ENCODE results near the gene LY6G6C. TPM values are rescaled to one million over a fixed set of nuclear protein-coding genes. Genes with fewer than 3 reads are reported as not detected.

LY6G6C gene
- total RNA-seq, 1 donor: not detected

DNA sequence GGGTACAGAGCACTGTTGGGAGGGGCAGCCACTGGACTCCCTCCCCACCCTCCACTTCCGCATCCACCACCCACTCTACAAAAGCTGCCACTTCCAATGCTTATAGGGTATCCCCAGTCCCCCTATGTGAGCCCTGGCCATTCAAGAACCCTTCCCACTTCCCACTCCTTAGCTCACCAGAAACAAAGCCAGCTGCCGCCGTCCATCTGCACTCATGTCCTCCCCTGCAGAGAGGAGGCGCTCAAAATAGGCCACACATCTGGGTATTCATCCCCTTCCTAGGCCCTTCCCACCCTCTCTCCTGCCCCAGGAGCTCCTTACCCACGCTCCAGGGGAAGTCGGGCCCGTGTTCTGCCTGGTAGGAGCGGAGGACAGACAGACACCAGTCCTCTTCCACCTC lies 34.2 kb downstream of the LY6G6C start:
- Histone ChIP-seq H3K4me3 (ENCODE audit: insufficient read depth, low read length) (no peak overlapping the region), H4K20me1 (ENCODE audit: insufficient read depth, low read length) (peaks cover 5% of the 10 kb centered on the region), H2AFZ (ENCODE audit: low read length) (no peak overlapping the region), H3K27me3 (ENCODE audit: insufficient read depth, low read length) (no peaks in the 10 kb centered on the region), H3K79me2 (ENCODE audit: insufficient read depth, low read length) (no peaks in the 10 kb centered on the region), H3K36me3 (ENCODE audit: insufficient read depth, low read length) (peaks cover 60% of the 10 kb centered on the region), H3K4me1 (ENCODE audit: insufficient read depth, low read length) (no peaks in the 10 kb centered on the region), H3K9me3 (ENCODE audit: low read depth, low read length) (no peaks in the 10 kb centered on the region), H3K27ac (ENCODE audit: low read depth, low read length) (no peak overlapping the region), H3K4me2 (ENCODE audit: insufficient read depth, low read length) (no peak overlapping the region)
- no peak for DNase-seq (ENCODE audit: insufficient read length, low spot score, missing footprints)
- TF ChIP-seq, protein P1, sequence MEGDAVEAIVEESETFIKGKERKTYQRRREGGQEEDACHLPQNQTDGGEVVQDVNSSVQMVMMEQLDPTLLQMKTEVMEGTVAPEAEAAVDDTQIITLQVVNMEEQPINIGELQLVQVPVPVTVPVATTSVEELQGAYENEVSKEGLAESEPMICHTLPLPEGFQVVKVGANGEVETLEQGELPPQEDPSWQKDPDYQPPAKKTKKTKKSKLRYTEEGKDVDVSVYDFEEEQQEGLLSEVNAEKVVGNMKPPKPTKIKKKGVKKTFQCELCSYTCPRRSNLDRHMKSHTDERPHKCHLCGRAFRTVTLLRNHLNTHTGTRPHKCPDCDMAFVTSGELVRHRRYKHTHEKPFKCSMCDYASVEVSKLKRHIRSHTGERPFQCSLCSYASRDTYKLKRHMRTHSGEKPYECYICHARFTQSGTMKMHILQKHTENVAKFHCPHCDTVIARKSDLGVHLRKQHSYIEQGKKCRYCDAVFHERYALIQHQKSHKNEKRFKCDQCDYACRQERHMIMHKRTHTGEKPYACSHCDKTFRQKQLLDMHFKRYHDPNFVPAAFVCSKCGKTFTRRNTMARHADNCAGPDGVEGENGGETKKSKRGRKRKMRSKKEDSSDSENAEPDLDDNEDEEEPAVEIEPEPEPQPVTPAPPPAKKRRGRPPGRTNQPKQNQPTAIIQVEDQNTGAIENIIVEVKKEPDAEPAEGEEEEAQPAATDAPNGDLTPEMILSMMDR (IDR thresholded peaks at IDR 0.05; ENCODE audit: extremely low read depth, low read depth, low read length): no peak

DNA sequence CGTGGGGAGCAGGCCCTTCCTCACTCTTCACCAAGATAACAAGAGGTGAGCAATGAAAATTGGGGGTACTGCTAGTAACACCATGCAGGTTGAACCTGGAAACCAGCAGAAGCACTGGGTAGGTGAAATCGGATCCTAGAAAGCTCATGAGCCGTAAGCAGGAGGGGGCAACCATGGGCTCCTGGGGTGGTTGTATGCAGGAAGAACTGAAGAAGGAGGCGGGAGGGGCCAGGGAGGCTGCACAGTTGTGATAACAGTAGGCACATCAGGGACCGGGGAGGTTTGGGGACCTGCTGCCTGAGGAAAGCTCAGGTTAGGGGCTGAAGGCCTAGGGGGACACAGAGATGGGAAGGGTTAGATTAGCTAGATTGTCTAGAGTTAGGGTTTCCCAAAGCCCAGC lies 35.1 kb downstream of the LY6G6C start:
- Histone ChIP-seq H3K4me2 (ENCODE audit: insufficient read depth, low read length) (no peak overlapping the region), H3K79me2 (ENCODE audit: insufficient read depth, low read length) (no peaks in the 10 kb centered on the region), H3K4me1 (ENCODE audit: insufficient read depth, low read length) (peaks cover 2% of the 10 kb centered on the region), H4K20me1 (ENCODE audit: insufficient read depth, low read length) (peaks cover 5% of the 10 kb centered on the region), H2AFZ (ENCODE audit: low read length) (no peak overlapping the region), H3K27me3 (ENCODE audit: insufficient read depth, low read length) (no peaks in the 10 kb centered on the region), H3K9me3 (ENCODE audit: low read depth, low read length) (no peaks in the 10 kb centered on the region), H3K36me3 (ENCODE audit: insufficient read depth, low read length) (peaks cover 53% of the 10 kb centered on the region), H3K27ac (ENCODE audit: low read depth, low read length) (no peak overlapping the region), H3K4me3 (ENCODE audit: insufficient read depth, low read length) (no peak overlapping the region)
- TF ChIP-seq, protein P1 (IDR thresholded peaks at IDR 0.05; ENCODE audit: extremely low read depth, low read depth, low read length): no peak
- DNase-seq (ENCODE audit: insufficient read length, low spot score, missing footprints): no peak

DNA sequence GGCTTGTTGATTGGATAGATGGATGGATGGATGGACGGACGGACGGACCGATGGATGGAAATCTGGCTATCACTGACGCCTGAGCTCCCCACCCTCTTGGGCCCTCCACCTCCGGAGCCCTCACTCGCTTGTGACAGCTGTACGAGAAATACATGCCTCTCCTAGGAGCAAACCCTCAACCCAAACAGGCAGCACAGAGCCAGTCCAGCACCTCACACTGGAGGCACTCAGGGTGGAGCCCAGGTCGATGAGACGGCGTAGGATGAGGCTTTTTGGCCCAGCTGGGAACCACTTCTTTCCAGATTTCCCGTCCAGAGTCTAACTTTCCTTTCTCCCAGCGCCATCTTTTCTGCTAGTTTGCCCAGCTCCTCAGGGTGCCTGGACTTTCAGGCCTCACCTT lies 38.0 kb downstream of the LY6G6C start:
- Histone ChIP-seq H3K4me3 (ENCODE audit: insufficient read depth, low read length) (no peak overlapping the region), H4K20me1 (ENCODE audit: insufficient read depth, low read length) (no peaks in the 10 kb centered on the region), H3K27ac (ENCODE audit: low read depth, low read length) (no peak overlapping the region), H3K4me2 (ENCODE audit: insufficient read depth, low read length) (no peak overlapping the region), H3K4me1 (ENCODE audit: insufficient read depth, low read length) (peaks cover 15% of the 10 kb centered on the region), H3K79me2 (ENCODE audit: insufficient read depth, low read length) (no peaks in the 10 kb centered on the region), H2AFZ (ENCODE audit: low read length) (no peak overlapping the region), H3K9me3 (ENCODE audit: low read depth, low read length) (no peaks in the 10 kb centered on the region), H3K27me3 (ENCODE audit: insufficient read depth, low read length) (no peaks in the 10 kb centered on the region), H3K36me3 (ENCODE audit: insufficient read depth, low read length) (peaks cover 26% of the 10 kb centered on the region)
- TF ChIP-seq, protein P1 (IDR thresholded peaks at IDR 0.05; ENCODE audit: extremely low read depth, low read depth, low read length): no peak
- DNase-seq (ENCODE audit: insufficient read length, low spot score, missing footprints): no peak

DNA sequence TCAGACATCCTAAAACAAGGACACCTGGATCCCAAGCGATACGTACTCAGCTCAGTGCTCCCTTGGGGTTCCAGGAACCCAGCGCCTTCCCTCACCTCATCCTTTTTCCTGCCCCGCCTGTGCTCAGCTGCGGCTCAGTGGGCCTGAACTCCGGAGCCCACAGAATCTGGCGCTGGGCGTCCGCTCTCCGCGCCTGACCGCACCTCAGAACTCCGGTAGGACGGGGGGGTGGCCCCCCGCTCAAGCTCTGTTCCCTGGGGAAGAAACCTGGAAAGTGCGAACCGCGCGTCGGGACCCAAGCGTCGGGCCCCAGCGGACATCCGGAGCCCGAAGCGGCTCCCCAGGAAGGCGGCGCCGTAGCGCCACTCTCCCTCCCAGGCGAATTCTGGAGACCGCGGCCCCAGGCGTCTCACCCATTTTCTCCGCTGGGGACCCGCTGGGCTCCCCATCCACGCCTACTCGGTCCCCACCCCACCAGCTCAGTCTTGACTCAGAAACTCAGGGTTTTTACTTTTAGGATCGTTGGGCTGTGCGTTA lies 40.3 kb downstream of the LY6G6C start:
- H3K4me2 ChIP-seq (ENCODE audit: insufficient read depth, low read length): peak overlapping the region; percentile 94
- peaks cover 15% of the 10 kb centered on the region for H3K4me1 ChIP-seq (ENCODE audit: insufficient read depth, low read length)
- no peaks in the 10 kb centered on the region for H3K79me2 ChIP-seq (ENCODE audit: insufficient read depth, low read length)
- no peaks in the 10 kb centered on the region for H4K20me1 ChIP-seq (ENCODE audit: insufficient read depth, low read length)
- H3K4me3 ChIP-seq (ENCODE audit: insufficient read depth, low read length): peak overlapping the region; percentile 71
- peak overlapping the region; percentile 76 for H2AFZ ChIP-seq (ENCODE audit: low read length)
- peak overlapping the region; percentile 47 for H3K27ac ChIP-seq (ENCODE audit: low read depth, low read length)
- H3K27me3 ChIP-seq (ENCODE audit: insufficient read depth, low read length): no peaks in the 10 kb centered on the region
- H3K36me3 ChIP-seq (ENCODE audit: insufficient read depth, low read length): peaks cover 4% of the 10 kb centered on the region
- TF ChIP-seq, protein P1 (IDR thresholded peaks at IDR 0.05; ENCODE audit: extremely low read depth, low read depth, low read length): no peak
- no peaks in the 10 kb centered on the region for H3K9me3 ChIP-seq (ENCODE audit: low read depth, low read length)
- peak; percentile 94 for DNase-seq (ENCODE audit: insufficient read length, low spot score, missing footprints)

Measured in osteoblast (primary cell).